HUDEP-2 (cell line): ENCODE data around the gene ATP2A2.
"Not testable (repeated sequence)": the region's sequence is repeated elsewhere in the genome, so short reads cannot be mapped to it uniquely, and the experiment has no call there.

Experiments
- DNase-seq, 76 experiments: peaks; one replicate each; lab custom pipeline; 2025; ENCODE audit not compliant: unreplicated experiment in 76 of 76; lab: John Stamatoyannopoulos, UW

Gene ATP2A2

DNA sequence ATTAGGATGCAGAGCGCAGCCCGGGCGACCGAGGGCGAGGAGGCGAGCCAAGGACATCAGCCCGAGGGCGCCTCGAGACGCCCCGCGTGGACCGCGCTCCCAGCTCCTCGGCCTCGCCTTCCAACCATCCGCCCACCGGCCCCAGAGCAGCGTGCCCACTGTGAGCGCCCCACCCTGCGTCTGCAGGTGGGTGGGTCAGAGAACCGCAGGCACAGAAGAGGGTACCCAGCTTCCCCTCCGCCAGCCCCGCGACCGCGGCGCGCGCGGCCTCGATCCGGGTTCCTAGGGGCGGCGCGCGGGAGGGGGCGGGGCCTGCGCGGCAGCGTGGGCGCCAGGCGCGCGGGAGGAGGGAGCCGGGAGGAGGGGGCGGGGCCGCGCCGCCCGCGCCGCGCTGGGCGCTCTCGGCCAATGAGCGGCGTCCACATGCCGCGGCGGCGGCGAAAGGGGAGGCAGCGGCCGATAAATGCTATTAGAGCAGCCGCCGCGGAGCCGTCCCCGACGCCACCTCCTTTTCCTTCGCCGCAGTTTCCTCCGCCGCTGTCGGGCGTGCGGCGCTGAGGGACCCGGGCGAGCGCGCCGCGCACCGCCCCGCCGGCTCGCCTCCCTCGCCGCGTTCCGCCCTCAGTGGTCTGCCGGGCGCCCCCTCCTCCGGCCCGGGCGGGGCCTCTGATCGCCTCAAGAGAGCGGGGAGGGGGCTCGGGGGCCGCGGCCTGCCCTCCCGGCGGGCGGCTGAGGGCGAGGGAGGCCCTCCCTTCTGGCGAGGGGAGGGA, at the start of gene ATP2A2:
Gene ATP2A2 (plus strand): TSS at position 469 of the 770 bp plus-strand sequence. CDS start 543 bp downstream, outside the sequence.
- peak in 72 of 76 experiments; percentile 34 to 87 (median 74) for DNase-seq

DNA sequence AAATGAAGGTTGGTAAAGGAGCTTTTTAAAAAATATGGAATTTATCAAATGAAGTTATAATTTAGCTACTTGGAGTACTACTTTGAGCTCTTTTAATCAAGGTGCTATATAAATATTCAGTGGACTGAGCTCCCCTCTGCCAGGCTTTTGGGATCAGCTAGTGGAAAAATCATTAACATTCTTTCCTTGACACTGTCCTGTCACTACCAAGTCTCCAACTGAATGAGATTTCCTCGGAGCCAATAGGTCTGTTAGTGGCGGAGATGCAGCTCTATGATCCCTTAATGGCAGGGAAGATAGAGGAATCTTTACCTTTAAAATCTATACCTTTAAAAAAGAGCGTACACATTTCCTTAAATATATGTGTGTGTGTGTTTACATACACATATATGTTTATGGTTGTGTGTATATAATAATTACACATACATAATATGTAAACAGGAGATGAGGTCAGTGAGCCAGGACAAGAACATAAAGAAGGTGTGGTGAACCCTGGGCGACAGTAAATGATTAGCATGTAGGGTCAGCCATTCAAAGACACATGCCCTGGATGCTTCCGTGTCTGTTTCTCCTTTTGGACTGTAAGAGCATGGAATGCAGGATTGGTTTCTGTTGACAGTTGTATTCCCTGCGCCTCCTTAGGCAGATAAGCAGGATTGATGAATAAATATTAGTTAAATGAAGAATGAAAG, 47.7 kb upstream of the ATP2A2 start:
- no peak for DNase-seq

DNA sequence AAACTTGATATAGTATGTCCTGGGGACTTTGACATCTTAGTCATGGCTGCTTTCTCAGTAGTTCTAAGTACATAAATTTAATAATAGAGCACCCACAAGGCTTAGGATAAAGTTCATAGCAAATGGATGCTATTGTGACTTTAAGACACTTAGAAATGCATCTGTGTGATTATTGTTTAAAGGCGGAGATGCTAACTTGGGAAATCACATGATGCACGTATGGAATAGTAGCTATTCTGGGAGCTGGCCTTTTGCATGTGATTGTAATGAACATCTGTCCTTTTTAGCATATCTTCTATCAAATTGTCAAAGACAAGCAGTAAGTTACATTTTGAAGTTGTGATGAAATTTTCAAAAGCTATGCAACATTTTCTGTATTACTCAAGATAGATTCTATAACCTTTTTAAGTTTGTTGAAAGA, 46.7 kb upstream of the ATP2A2 start:
- DNase-seq, result no peak

DNA sequence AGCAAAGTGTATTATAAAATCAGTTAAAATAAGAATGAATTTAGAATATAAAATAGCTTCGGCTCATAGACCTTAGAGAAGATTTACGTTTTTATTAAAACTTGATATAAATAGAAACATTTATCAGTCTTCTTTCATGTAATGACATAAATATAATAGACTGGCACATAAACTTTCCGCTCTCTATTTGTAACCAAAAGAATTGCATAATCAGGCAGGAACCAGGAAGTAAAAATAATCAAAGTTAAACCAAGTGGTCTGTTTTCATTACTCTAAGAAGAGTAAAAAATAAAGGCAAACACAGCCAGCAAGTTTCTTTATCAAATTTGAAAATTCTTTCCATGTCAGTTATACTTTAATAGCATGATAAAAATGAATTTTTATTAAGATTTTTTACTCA, 46.3 kb upstream of the ATP2A2 start:
- DNase-seq, result no peak

DNA sequence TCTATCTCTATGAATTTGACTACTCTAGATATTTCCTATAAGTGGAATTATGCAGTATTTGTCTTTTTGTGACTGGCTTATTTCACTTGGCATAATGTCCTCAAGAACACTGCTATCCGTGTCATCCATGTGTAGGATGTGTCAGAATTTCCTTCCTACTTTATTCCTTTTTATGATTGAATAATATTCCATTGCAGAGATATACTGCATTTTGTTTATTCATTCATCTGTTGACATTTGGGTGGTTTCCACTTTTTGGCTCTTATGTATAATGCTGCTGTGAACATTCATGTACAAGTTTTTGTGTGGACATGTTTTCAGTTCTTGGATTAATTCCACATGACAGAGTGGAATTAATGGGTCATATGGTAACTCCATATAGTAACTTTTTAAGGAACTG, 45.7 kb upstream of the ATP2A2 start:
- DNase-seq, result no peak

DNA sequence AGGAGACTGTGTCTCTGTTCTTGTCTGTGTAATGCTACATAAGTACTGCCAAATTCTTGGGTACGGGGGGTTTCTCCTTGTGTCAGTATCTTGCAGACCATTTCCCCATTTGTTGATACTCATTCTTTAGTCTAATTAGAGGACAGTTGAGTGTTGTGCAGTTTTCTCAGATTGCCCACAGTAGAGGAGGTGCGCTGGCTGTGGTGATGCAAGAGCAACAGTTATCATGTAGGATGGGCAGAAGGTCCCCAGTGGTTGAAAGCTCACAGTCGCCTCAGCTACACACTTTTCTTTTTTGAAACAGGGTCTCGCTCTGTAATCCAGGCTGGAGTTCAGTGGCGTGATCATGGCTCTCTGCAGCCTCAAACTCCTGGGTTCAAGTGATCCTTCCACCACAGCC, 37.8 kb upstream of the ATP2A2 start:
- DNase-seq, result no peak

DNA sequence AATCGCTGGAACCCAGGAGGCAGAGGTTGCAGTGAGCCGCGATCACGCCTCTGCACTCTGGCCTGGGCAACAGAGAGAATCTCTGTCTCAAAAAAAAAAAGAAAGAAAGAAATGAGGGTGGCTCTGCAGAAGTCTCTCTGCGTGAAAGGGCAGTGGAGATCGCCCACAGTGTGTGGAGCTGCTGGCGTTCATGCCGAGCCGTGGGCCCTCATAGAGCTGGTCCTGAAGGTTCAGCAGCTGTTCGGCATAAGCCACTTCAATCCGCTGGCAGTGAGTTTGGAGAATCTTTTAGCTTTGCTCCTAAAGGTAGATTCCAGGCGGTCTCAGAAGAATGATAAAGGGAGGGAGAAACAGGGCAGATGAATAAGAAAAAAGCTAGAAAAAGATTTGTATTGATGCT, 36.7 kb upstream of the ATP2A2 start:
- DNase-seq, result no peak

DNA sequence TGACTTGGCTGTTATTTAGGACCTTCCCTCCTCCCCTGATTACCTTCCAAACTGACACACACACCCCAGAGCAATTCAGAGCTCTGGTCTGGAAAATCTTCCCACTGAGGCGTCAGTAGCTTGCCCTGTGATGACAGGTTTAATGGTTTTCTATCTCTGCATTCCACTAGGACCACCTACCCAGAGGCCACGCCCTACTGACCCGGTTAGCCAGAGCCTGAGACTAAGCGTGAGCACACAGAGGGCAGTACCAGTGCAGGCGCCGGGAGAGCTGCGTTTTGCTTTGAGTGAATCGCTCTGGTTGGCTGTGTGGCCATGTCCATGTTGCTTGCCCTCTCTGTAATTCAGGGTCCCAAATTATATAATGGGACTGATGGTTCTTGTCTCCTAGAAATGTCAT, 36.2 kb upstream of the ATP2A2 start:
- no peak for DNase-seq

DNA sequence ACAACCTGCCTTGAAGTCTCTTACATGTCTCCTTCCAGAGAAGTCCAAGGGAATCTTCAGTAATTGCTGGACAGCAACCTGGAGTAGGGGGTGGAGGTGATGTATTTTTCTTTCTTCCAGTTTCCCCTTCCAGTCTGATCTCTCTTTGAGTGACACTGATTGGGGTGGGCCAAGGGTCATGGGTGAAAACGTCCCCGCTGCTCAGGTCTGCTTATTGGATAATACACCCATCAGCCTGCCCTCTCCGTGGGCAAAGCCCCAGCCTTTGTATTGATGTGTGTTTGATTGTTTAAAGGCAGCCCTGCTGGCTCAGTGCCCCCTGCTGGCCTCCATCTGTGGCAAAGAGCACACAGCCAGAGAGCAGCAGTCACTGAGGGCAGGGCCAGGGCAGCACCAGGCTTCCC, 35.7 kb upstream of the ATP2A2 start:
- peak in 50 of 76 experiments; percentile 1 to 65 (median 29) for DNase-seq

DNA sequence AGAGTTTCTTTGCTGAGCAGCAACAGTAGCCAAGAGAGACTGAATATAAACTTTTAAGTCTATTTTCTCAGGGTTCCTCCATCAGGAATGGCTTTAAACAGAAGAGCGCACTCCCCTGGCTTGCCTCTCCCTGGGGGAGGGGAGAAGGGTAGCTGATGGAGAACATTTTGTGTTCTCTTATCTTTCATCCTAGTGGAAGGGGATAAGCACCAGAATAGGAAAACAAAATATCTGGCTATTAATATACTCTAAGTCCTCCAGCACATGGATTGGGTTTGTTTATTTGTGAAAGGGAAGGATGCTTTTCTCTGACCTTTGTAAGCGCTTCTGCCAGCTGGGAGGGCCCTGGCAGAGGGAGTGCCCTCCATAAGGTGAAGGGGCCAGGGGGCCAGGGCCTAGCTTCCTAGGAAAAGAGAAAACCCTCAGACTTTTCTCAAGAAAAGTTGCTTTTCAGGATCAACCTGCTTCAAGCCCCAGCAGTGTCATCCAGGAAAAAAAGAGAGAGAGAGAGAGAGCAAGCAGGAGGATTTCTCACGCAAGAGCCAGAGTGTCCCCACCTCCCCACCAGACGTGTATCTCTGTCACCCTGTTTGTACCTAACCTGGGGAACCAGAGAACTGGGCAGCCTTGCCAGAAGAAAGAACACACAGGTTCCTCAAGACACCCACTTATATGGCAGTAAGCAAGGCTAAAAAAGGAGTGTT, 34.3 kb upstream of the ATP2A2 start:
- DNase-seq, result peak in 1 of 76 experiments; percentile 2

DNA sequence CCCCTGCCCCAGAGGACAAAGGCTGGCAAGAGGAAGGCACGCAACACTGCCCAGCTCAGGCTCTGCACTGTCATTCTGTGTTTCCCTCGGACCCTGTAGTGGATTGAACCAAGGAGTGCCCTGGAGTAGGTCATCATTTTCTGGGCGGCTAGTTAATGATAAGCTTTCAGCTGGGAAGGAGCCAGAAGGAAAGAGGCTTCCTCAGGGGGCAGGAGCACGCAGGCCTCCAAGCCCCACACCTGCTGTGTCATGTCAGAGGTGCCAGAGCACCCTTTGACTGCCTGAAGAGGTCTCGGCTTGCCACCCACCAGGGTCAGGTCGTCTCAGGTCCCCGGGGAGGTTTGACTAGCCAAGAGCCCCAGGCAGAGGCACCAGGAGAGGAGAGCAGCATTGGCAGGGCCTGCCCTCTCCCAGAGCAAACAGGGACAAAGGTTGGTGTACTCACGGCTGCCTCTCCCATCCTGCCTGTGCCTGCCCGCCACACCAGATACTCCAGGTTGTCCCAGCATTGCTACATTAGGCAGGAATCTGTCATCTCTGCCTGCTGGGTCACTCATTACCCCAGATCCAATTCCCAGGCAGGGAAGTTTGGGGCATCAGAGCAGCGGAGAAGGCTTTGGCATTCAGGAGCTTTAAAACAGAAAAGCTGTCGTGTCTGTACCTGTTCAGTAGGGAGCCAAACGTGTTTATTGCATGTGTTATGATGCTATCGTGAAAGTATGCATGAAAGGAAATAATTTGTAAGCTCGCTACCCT, 33.5 kb upstream of the ATP2A2 start:
- no peak for DNase-seq

DNA sequence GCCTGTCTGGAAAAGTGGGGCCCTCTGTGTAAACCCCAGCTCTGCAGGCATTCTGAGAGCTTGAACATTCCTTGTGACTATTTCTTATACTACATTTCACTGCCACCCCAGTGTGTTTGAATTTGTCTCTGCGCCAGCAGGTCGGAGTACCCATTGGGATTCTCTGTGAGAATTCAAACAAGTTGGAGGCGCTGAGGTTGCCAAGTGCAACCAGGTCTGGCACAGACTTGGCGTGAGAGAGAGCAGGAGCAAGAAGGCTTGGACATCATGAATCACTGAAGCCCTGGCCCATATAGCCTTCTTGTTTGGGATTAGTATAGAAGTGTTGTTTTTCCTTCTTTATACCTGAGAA, 33.0 kb upstream of the ATP2A2 start:
- DNase-seq, result no peak

DNA sequence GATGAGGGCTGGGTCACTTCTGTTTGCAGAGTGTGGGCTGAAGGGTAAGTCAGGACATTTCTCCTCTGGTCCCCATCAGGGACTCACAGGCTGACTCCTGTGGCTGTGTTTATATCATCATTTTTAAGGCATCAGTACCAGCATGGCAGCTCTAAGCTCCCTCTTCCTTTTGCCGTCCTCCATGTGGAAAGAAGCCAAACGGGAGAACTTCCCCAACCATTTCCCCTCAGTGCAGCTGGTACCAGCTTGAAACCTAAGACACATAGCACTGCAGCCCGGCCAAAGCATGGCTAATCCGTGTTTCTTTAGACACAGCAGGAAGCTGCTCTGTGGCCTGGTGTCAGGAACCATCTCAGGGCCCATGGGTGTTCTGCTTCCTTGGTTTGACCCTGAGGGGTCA, 31.9 kb upstream of the ATP2A2 start:
- no peak for DNase-seq

DNA sequence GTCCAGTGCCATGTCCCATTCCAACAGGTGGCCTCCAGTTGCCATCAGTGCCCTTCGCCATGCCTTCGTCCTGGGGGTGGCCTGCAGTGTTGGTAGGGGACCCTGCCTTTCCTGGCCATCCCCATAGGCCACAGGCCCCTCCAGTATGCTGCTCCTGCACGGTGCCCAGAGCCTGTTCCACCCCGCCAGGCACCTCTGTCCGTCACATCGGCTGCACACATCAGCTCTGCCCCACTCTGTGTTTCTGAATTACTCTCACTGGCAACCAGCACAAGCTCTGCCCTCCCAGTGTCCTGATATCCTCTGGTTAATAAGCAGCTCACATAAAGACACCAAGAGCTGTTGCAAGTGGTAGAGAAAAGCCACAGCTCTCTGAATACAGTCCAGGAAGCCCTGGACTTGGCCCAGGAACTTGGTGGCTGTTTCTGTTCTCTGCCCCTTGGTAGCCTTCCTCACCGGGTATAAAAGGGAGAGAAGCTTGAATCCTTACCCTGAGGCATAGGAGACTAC, 31.3 kb upstream of the ATP2A2 start:
- no peak for DNase-seq

DNA sequence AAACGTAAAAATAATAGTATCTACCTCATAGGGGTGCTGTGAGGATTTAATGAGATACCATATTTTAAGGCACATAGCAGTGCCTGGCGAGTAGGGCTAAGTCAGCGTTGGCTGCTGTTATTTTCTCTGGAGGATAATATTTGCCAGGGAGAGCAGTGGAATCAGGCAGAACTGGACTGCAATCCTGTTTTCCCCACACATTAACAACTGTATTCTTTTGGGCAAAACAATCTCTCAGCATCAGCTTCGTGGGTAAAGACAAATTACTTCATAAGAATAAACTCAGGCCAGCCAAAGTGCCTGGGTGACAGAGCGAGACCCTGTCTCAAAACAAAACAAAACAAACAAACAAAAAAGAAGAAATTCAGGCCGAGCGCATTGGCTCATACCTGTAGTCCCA, 29.7 kb upstream of the ATP2A2 start:
- no peak for DNase-seq

DNA sequence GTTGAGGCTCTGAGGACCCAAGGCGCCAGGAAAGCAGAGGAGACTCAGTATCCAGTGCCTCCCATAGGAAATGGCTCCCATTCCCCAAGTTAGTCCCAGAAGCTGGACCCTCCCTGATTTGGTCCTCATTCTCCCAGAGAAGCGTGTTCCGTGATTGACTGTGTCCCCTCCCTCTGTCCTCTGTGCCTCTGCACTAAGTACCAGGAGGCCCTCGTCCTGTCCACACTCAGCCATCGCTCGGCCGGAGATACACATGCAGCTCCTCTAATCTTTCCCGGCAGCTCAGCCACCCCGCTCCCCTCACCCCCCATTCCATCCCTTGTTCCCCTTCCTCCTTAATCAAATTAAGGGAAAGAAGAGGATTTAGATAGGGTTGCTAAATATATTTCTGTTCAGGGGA, 28.3 kb upstream of the ATP2A2 start:
- DNase-seq, result no peak

DNA sequence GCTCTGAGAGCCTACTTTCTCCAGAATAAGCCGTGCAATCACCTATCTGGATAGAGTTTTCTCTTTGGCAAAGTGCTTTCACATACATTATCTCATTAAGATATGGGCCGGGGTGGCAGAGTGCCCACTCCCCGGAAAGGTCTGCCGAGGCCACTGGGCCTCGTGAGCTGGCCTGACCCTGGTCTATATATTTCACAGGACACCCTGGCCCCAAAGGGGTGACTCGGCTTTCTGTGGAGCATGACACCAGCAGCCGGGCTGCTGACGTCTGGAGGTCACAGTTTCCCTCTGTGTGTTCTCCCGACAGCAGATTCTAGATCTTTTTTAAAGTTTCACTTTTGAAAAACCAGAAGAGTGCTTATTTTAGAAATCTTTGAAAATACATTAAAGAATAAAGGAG, 27.9 kb upstream of the ATP2A2 start:
- no peak for DNase-seq

DNA sequence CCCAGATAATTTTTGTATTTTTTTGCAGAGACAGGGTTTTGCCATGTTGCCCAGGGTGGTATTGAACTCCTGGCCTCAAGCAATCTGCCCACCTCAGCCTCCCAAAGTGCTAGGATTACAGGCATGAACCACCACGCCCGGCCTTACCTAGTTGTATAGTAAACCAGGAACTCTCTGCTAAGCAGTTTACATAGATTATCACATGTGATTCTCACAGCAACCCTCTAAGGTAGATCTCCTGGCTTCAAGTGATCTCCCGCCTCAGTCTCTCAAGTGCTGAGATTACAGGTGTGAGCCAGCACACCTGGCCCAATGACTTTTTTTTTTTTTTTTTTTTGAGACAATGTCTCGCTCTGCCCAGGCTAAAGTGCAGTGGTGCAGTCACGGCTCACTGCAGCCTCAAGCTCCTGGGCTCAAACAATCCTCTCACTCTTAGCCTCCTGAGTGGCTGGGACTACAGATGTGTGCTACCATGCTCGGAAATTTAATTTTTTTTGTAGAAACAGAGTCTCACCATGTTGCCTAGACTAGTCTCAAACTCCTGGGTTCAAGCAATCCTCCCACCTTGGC, 26.0 kb upstream of the ATP2A2 start:
- no peak for DNase-seq

DNA sequence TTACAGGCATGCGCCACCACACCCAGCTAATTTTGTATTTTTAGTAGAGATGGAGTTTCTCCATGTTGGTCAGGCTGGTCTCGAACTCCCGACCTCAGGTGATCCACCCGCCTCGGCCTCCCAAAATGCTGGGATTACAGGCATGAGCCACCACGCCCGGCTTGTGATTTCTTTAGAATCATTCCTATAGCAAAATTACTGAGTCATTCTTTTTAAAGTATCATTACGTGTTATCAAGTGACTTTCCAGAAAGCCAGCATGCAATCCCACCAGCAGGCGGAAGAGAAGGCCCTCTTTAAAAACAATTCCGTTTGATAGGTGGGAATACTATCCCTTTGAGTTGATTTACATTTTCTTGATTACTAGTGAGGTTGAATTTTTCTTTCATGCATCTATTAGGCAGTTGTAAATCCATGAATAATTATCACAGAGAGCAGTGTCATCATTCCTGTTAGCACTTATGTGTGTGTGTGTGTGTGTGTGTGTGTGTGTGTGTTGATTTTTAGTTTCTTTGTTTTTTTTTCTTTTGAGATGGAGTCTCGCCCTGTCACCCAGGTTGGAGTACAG, 25.1 kb upstream of the ATP2A2 start:
- not testable (repeated sequence) for DNase-seq

DNA sequence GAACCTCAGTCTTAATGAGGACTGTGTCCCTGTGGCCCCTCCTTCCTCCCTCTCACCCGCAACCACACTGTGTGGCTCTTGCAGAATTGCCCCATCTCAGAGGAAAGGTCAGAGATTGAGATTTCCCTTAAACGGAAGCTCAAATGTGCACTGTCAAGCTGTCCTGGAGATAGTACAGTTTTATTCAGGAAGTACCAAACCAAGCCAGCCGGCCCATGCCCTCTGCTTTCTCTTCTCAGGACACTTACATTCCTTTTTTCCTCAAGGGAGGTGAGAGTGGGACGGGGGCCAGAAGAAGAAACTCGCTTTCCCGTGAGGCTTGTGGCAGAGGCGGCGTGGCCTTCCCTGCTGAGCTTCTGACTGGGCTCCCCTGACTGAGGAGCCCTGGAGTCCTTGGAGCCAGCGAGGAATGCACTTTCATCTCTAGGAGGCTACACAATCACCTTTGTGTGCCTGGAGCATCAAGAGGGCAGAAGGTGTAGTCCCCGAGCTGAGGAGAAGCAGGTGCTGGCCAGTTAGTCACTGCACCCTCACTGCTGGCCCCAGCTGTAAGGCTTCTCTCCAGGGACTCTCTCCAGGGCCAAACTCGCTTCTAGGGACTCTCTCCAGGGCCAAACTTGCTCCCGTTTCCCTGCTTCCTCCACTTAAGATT, 24.1 kb upstream of the ATP2A2 start:
- DNase-seq, result no peak
